ENCODE results near the gene CHEK2. TPM values are rescaled to one million over a fixed set of nuclear protein-coding genes. Genes with fewer than 3 reads are reported as not detected.
"Not testable (repeated sequence)": the region's sequence is repeated elsewhere in the genome, so short reads cannot be mapped to it uniquely, and the experiment has no call there.

The CHEK2 gene
- polyA plus RNA-seq, 3 donors, result 6.6 to 13.1 (median 7.8) TPM

DNA sequence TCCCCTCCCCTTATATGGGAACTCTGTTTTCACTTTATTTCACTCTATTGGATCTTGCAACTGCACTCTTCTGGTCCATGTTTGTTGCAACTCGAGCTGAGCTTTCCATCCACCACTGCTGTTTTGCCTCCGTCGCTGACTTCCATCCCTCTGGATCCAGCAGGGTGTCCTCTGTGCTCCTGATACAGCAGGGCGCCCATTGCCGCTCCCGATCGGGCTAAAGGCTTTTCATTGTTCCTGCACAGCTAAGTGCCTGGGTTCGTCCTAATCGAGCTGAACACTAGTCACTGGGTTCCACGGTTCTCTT, 19.8 kb upstream of the CHEK2 start:
- Histone ChIP-seq H3K27me3 (ENCODE audit: control insufficient read depth in 2 of 2, insufficient read depth in 2 of 2, low read length in 2 of 2) (no peaks in the 10 kb centered on the region), H4K20me1 (ENCODE audit: insufficient read depth, low read length) (no peaks in the 10 kb centered on the region), H3K79me2 (ENCODE audit: insufficient read depth, low read length) (no peaks in the 10 kb centered on the region), H3K27ac (ENCODE audit: low read depth in 1 of 2, low read length in 2 of 2) (no peak overlapping the region), H3K4me1 (ENCODE audit: control insufficient read depth in 1 of 2, insufficient read depth in 2 of 2, low read length in 2 of 2) (peaks cover 17% of the 10 kb centered on the region in 2 donors), H3K4me3 (replicated peaks in 1 of 3; ENCODE audit: low read depth in 2 of 3, low read length in 3 of 3) (no peak overlapping the region), H3K9me3 (replicated peaks in 1 of 2; ENCODE audit: control insufficient read depth in 1 of 2, insufficient read depth in 1 of 2, low read length in 2 of 2) (no peaks in the 10 kb centered on the region), H3K36me3 (replicated peaks in 1 of 2; ENCODE audit: control insufficient read depth in 1 of 2, insufficient read depth in 2 of 2, low read length in 2 of 2) (no peaks in the 10 kb centered on the region), H3K9ac (ENCODE audit: insufficient read depth, low read length, poor library complexity, severe bottlenecking) (no peak overlapping the region), H3K4me2 (replicated peaks; ENCODE audit: extremely low read depth, low read length, poor library complexity, severe bottlenecking) (no peak overlapping the region), H2AFZ (ENCODE audit: insufficient read depth, low read depth, low read length, poor library complexity, severe bottlenecking) (no peak overlapping the region)
- H3K36me3 Mint-ChIP-seq, result peaks cover 1 to 7% of the 10 kb centered on the region in 2 donors
- intact Hi-C loops (cut with micrococcal nuclease), result no loop called here
- WGBS (ENCODE audit: insufficient coverage), result 98% methylated on average over 6 of the region's 10 CpGs
- no peak for DNase-seq
- peak overlapping the region in 2 of 7 donors; percentile 12 to 70 for H3K27ac Mint-ChIP-seq
- no peaks in the 10 kb centered on the region for H3K9me3 Mint-ChIP-seq
- peaks cover 24% of the 10 kb centered on the region for H3K4me1 Mint-ChIP-seq
- peaks cover 4 to 6% (median 4%) of the 10 kb centered on the region in 3 donors for H3K27me3 Mint-ChIP-seq (ENCODE audit: low read depth in 3 of 3)
- TF ChIP-seq, protein P1, sequence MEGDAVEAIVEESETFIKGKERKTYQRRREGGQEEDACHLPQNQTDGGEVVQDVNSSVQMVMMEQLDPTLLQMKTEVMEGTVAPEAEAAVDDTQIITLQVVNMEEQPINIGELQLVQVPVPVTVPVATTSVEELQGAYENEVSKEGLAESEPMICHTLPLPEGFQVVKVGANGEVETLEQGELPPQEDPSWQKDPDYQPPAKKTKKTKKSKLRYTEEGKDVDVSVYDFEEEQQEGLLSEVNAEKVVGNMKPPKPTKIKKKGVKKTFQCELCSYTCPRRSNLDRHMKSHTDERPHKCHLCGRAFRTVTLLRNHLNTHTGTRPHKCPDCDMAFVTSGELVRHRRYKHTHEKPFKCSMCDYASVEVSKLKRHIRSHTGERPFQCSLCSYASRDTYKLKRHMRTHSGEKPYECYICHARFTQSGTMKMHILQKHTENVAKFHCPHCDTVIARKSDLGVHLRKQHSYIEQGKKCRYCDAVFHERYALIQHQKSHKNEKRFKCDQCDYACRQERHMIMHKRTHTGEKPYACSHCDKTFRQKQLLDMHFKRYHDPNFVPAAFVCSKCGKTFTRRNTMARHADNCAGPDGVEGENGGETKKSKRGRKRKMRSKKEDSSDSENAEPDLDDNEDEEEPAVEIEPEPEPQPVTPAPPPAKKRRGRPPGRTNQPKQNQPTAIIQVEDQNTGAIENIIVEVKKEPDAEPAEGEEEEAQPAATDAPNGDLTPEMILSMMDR (IDR thresholded peaks at IDR 0.05), result no peak
- H3K4me3 Mint-ChIP-seq, result no peak overlapping the region

DNA sequence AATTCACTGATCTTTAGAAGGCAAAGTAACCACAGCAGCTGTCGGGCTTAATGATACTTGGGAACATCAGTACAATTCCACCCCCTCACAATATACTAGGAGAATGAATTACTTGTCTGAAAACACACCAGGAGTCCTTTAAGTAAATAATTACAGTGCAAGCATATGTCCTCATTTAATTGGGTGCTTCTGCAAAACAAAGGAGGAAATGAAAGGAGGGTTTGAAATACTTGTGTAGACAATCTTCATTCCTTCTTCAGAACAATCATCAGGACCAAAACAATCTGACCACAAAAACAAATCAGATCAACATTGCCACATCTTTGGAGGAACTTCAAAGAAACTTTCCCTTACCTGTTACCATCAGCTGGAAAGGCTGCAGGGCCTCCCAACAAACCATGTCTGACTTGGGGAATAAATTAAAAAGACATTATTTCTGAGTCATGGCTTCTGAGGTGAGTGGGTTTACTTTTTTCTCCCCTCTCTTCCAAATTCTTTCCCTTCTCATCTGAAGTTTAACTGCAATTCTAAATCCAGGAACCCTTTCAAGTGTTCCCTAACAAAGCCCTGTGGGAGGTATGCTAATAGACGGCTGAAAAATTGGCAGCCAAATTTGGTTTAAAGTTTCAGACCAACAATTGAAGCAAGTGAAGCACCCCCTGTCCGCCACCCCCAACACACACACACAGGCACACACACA, 18.4 kb upstream of the CHEK2 start:
- no peaks in the 10 kb centered on the region for H3K9me3 ChIP-seq (replicated peaks in 1 of 2; ENCODE audit: control insufficient read depth in 1 of 2, insufficient read depth in 1 of 2, low read length in 2 of 2)
- no CpG with 5 or more reads among the region's 3 CpGs for WGBS (ENCODE audit: insufficient coverage)
- H2AFZ ChIP-seq (ENCODE audit: insufficient read depth, low read depth, low read length, poor library complexity, severe bottlenecking), result peak overlapping the region; percentile 38
- TF ChIP-seq, protein P1 (IDR thresholded peaks at IDR 0.05), result no peak
- no peaks in the 10 kb centered on the region for H3K79me2 ChIP-seq (ENCODE audit: insufficient read depth, low read length)
- no peaks in the 10 kb centered on the region for H3K27me3 ChIP-seq (ENCODE audit: control insufficient read depth in 2 of 2, insufficient read depth in 2 of 2, low read length in 2 of 2)
- H3K27ac ChIP-seq (ENCODE audit: low read depth in 1 of 2, low read length in 2 of 2), result peak overlapping the region in 1 of 2 donors; percentile 30
- peaks cover 17% of the 10 kb centered on the region in 2 donors for H3K4me1 ChIP-seq (ENCODE audit: control insufficient read depth in 1 of 2, insufficient read depth in 2 of 2, low read length in 2 of 2)
- H3K4me2 ChIP-seq (replicated peaks; ENCODE audit: extremely low read depth, low read length, poor library complexity, severe bottlenecking), result peak overlapping the region; percentile 66
- peak overlapping the region in 6 of 7 donors; percentile 51 to 86 (median 70) for H3K27ac Mint-ChIP-seq
- H3K9ac ChIP-seq (ENCODE audit: insufficient read depth, low read length, poor library complexity, severe bottlenecking), result no peak overlapping the region
- H3K9me3 Mint-ChIP-seq, result no peaks in the 10 kb centered on the region
- peak; percentile 6 to 10 (median 8) for DNase-seq
- peaks cover 0 to 6% (median 5%) of the 10 kb centered on the region in 3 donors for H3K27me3 Mint-ChIP-seq (ENCODE audit: low read depth in 3 of 3)
- H3K4me3 Mint-ChIP-seq, result peak overlapping the region; percentile 39 to 67
- intact Hi-C loops (cut with micrococcal nuclease), result no loop called here
- H4K20me1 ChIP-seq (ENCODE audit: insufficient read depth, low read length), result no peaks in the 10 kb centered on the region
- peaks cover 24% of the 10 kb centered on the region for H3K4me1 Mint-ChIP-seq
- peak overlapping the region in 2 of 3 experiments; percentile 7 to 58 for H3K4me3 ChIP-seq (replicated peaks in 1 of 3; ENCODE audit: low read depth in 2 of 3, low read length in 3 of 3)
- H3K36me3 Mint-ChIP-seq, result peaks cover 4 to 7% of the 10 kb centered on the region in 2 donors
- no peaks in the 10 kb centered on the region for H3K36me3 ChIP-seq (replicated peaks in 1 of 2; ENCODE audit: control insufficient read depth in 1 of 2, insufficient read depth in 2 of 2, low read length in 2 of 2)

DNA sequence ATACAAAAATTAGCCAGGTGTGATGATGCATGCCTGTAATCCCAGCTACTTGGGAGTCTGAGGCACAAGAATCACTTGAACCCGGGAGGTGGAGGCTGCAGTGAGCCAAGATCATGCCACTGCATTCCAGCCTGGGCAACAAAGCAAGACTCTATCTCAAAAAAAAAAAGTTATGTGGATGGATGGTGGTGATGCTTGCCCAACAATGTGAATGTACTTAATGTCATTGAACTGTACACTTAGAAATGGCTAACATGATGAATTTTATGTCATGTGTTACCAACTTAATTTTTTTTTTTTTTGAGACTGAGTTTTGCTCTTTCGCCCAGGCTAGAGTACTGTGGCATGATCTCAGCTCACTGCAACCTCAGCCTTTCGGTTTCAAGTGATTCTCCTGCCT, 12.9 kb upstream of the CHEK2 start:
- H3K4me3 ChIP-seq (replicated peaks in 1 of 3; ENCODE audit: low read depth in 2 of 3, low read length in 3 of 3); H4K20me1 ChIP-seq (ENCODE audit: insufficient read depth, low read length); H3K4me2 ChIP-seq (replicated peaks; ENCODE audit: extremely low read depth, low read length, poor library complexity, severe bottlenecking); H2AFZ ChIP-seq (ENCODE audit: insufficient read depth, low read depth, low read length, poor library complexity, severe bottlenecking); H3K27ac ChIP-seq (ENCODE audit: low read depth in 1 of 2, low read length in 2 of 2); intact Hi-C loops (cut with micrococcal nuclease); H3K4me1 Mint-ChIP-seq; H3K27me3 ChIP-seq (ENCODE audit: control insufficient read depth in 2 of 2, insufficient read depth in 2 of 2, low read length in 2 of 2); H3K9me3 ChIP-seq (replicated peaks in 1 of 2; ENCODE audit: control insufficient read depth in 1 of 2, insufficient read depth in 1 of 2, low read length in 2 of 2); H3K9me3 Mint-ChIP-seq; H3K4me3 Mint-ChIP-seq; H3K9ac ChIP-seq (ENCODE audit: insufficient read depth, low read length, poor library complexity, severe bottlenecking); H3K4me1 ChIP-seq (ENCODE audit: control insufficient read depth in 1 of 2, insufficient read depth in 2 of 2, low read length in 2 of 2); H3K27me3 Mint-ChIP-seq (ENCODE audit: low read depth in 3 of 3); H3K27ac Mint-ChIP-seq; DNase-seq; H3K79me2 ChIP-seq (ENCODE audit: insufficient read depth, low read length): not testable (repeated sequence)
- peaks cover 4 to 18% of the 10 kb centered on the region in 2 donors for H3K36me3 ChIP-seq (replicated peaks in 1 of 2; ENCODE audit: control insufficient read depth in 1 of 2, insufficient read depth in 2 of 2, low read length in 2 of 2)
- 100% methylated on average over 1 of the region's 3 CpGs for WGBS (ENCODE audit: insufficient coverage)
- peaks cover 15 to 38% of the 10 kb centered on the region in 2 donors for H3K36me3 Mint-ChIP-seq
